Fibroblast of skin of left biceps (primary cell): ENCODE measurements around the gene ATP5MC3.

Source experiments
- DNase-seq, 2 experiments: peaks; one replicate each; pipeline ENCODE4 v3.0.0-alpha.2; 2013; ENCODE audit warnings: low read depth in 2 of 2

Gene ATP5MC3

DNA sequence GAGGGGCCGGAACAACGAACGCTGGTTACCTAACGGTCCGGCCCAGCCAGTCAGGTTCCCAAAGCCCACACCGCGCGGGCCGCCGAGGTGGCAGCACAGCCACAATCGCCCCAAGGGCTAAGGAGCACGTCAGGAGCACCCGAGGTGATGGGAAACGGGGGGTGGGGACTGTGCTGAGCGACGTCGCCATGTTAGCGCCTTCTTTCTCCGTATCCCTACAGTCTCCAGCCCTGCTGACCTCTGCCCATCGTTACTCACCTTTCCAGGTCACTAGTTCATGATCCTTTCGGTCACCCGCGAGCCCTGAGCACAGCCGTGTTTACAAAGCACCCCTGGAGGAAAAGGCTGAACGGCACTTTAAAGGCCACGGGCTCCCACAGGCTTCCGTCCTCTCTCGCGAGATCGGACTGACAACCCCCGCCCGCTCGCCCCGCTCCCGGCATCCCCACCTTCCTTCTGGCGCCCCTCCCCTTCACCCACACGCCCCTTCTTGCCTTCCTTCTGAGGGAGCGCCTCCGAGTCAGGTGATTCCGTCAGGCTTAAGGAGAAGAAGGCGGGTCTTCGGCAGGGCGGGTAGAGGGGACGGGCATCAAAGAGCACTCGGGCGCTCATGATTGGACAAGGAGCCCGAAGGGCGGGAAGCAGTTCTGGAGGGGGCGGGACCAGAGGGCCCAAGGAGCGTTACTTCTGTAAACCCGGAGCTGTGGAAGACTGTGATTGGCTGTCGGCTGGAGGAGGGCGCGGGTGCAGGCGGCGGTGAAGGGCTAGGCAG is 13.5 kb downstream of the ATP5MC3 start, which contains the start of gene ATF2:
TSS of gene ATF2 (minus strand) at position 412 of the 772 bp plus-strand sequence. CDS start 31,760 bp downstream, outside the sequence.
- peak; percentile 100 for DNase-seq

DNA sequence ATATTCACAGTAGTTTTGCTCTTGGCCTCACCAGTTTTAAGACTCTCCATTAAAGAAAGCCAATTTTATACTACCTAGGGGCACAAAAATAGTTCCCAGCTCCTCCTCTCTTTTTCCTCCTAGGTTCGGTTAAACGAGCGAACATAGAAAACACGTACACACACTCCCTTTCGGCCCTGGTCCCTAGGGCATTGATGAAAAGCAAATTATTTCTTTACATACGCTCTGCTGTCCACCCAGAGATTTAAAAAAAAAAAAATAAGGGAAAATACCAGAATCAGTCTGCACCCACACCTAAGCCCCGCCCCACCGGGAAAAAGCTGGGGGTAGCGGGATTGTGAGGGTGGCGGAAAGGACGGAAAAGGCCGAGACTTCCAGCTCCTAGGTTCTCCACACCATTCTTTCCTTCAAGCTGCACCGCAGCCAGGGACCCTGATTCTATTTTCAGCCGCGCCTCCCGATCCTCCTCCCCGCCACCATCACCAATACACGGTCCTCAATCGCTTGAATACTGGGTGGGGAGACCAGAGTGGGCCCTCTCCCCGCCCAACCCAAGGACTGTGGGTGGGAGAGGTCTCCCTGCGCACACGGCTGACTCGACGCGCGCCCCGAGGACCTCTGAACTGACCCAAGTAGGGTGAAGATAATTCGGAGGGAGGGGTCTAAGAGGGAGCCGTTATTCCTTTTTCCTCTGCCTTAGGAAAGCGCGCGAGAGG is 14.3 kb downstream of the ATP5MC3 start:
- DNase-seq, result no peak

DNA sequence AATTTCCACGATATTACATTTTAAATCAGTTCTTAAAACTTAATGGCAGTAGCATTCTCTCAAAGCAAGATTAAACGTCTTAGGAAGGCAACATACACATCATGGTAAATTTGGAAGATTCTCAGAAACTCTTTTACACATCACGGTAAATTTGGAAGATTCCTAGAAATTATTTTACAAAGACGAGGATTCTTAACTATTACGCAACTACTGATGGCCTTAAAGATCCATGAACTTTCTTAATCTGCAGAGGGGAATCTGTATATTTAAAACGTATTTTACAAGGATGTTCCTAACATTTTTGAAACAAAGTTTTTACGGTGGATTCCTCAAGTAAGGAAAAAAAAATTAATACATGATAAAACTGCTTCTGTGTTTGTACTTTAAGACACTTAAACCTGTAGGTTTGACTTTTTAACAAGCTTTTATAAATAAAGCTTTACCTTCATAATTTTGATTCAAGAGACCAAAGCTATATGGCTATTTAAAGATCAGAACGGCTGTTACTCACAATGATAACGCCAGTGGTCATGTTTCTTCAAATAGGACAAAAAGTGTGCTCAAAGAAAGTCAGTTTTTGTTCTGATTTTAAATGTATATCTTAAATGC is 15.2 kb downstream of the ATP5MC3 start:
- no peak for DNase-seq

DNA sequence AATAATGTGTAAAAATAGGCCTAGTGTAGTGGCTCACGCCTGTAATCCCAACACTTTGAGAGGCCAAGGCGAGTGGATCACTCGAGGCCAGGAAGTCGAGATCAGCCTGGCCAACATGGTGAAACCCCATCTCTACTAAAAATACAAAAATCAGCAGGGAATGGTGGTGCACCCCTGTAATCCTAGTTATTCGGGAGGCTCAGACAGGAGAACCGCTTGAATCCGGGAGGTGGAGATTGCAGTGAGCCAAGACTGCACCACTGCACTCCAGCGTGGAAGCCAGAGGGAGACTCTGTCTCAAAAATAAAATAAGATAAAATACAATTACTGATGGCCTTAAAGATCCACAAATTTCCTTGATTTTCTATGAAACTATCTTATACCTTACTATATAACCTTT is 17.3 kb downstream of the ATP5MC3 start:
- DNase-seq, result no peak

DNA sequence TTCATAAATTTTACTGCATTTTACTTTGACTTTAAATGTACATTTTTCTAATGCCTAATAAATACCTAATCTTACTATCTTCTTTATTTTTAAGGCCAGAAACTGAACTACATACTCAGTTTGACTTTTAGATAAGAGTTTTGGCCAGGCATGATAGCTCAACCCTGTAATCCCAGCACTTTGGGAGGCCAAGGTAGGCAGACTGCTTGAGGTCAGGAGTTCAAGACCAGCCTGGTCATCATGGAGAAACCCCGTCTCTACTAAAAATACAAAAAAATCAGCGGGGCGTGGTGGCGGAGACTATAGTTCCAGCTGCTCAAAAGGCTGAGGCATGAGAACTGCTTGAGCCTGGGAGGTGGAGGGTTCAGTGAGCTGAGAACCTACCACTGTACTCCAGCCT is 22.6 kb downstream of the ATP5MC3 start:
- DNase-seq, result no peak

DNA sequence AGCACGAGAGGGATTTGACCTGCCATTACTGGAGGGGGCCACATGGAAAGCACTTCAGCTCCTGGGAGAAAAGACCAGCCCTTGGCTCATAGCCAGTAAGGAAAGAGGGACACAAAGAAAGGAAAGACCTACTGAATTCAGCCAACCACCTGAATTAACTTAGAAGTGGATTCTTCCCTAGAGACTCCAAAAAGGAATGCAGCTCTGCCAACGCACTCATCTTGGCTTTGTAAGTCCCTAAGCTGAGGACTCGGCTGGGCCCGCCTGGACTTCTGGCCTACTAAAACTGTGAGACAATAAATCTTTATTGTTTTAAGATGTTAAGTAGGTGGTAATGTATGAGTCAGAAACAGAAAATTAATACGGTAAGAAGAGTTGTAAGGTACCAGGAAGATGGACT is 25.0 kb downstream of the ATP5MC3 start:
- DNase-seq, result no peak

DNA sequence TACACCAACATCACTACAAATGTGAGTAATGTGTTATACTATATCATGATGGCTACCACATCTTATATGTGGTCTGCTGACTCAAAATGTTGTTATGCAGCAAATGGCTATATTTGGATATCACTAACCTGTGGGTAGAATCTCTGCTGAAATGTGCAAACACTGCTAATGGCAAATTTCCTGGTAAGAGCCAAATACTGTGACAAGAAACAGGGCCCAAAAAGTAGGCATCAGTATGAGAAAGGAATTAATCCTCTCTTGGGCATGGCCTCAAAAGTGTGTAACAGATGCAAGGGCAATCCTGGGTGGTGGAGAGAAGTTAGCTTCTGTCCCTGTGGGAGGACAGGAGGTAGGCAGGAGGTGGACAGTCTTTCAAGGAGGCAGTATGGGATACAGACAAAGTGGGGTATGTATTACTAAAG is 26.8 kb downstream of the ATP5MC3 start:
- peak; percentile 70 to 75 for DNase-seq

DNA sequence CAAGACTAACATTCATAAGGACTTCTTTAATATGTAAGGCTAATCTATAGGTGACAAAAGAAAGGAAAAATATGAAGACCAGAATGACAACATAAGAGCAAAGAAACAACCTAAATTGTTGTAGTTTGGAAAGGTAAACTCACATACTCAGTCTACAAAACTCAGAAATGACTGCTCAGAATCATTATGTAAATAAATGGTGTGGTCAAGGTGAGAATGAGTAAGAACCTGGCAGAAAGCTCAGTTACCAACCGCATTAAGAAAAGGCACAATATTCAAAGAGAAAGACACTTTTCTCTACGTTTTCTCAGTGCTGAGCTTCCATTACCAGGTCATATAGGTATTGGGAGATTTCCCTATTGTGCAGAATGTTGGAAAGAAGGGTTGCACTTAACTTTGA is 29.3 kb downstream of the ATP5MC3 start:
- no peak for DNase-seq

DNA sequence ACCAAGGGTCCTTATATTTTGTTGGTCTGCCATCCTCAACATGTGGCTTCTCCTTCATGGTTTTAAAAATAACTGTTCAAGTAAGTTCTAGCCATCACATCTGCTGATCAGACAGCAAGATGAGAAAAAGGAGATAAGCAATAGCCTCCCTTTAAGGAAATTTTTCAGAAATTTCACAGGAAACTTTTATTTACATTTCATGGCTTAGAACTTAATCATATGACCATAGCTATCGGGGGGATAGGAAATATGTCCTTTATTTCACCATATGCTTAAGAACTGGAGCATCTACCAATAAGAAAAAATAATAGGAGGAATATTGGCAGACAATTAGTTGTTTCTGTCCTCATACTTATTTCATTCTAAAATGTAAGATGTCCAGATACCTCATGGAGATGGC is 29.7 kb downstream of the ATP5MC3 start:
- no peak for DNase-seq

DNA sequence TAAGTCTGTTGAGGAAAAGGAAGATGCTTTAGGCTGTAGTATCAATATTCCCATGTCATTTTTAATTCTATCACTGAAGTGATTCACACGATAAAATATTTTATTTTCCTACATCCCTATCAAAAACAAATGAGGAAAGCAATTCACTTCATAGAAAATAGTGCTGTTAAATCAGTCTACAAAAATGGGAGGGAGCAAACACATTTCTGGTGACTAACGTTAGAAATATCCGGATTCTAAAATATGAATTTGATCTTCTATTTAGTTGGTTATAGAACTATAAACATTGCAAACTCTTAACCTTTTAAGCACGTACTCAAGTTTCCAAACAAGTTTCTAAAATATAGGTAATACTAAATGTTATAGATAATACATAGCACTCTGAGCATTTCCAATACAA is 34.3 kb downstream of the ATP5MC3 start:
- DNase-seq, result no peak

DNA sequence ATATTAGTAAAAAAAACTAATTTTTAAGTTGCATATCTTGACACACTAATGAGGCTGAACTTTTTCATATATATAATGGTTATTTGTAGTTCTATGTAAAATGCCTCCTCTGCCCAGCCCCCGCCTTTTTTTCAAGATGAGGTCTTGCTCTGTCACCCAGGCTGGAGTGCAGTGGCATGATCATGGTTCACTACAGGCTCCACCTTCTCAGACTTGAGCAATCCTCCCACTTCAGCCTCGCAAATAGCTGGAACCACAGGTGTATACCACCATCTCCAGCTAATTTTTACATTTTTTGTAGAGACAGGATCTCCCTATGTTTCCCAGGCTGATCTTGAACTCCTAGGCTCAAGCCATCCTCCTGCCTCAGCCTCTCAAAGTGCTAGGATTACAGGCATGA is 37.8 kb downstream of the ATP5MC3 start:
- DNase-seq, result no peak

DNA sequence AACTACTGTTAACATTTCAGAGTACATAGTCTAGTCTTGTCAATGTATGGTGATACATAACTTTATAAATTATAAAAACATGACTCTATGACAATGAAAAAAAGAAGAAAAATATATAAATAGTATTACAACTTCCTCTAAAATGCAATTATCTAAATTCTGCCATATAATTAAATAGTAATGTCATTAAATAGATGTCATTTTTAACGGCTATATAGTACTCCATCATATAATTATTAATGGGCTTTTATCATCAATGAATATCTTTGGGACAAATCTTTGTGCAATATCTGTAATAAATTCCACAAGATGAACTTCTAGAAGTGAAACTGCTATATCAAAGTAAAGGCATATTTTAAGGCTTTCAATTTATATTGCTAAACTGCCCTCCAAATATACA is 38.3 kb downstream of the ATP5MC3 start:
- no peak for DNase-seq

DNA sequence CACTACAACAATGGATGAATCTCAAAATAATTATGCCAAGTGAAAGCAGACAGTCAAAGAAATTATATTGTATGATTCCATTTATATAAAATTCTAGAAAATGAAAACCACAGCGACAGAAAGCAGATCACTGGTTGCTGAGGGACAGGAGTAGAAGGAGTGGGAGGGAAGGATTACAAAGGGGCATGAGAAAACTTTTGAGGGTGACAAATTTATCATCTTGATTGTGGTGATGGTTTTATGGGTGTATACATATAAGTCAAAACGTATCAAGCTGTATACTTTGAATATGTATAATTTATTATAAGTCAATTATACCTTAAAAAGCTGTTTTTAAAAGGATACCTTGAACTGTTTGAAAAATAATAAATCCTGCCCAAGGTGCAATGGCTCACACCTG is 41.2 kb downstream of the ATP5MC3 start:
- DNase-seq, result no peak

DNA sequence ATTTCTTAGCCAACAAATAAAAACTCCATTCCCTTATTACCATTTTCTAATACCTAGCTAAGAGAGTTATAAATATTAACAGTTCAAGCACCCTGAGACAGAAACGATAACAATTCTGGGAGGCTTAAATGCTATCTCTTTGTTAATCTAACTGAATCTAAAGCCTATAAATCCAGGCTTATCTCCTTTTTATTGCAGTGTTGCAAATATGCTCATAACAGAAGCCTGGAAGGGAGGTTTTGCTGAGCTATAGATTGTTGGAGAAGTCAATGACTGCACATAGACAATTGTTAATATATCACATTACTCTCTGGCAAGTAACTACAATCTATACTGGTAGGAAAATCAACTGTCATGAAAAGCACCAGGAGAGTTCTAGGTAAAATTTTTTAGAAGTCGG is 43.7 kb downstream of the ATP5MC3 start:
- no peak for DNase-seq

DNA sequence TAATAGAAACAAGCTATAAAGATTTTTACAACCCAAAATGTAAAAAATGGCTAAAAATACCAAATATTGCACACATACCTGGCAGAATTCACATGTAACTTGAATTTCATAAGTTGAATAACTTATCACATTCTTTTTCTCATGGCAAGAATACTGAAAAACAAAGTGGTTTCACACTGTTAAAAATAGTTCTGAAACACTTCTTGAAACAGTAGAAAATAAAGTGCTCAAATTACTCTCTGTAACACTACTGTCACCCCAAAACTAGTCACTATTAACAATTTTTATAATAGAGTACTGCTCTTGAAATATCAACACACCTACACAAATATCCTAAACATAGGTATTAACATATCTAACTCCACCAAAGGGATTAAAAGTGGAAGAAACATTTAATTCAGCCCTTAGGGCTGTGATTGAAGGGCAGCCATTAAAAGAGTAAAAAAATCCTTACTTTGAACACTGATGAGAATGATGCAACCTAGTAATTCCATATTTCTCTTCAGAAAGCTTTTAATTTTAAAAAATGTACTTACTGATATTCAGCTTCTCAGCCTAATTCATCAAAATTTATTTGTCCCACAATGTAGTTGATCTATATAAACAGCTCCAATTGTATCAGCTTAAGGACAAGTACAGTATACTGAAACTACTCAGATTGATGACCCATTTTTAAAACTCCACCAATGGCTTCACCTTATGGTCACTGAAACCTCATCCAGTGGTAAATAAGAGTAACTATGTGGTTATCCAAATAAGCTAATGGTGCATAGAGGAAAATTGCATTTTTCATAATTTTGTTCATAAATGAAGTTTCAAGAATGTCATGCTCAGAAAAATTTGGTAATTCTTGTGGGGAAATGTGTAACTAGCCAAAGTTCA is 44.9 kb downstream of the ATP5MC3 start:
- DNase-seq, result no peak

DNA sequence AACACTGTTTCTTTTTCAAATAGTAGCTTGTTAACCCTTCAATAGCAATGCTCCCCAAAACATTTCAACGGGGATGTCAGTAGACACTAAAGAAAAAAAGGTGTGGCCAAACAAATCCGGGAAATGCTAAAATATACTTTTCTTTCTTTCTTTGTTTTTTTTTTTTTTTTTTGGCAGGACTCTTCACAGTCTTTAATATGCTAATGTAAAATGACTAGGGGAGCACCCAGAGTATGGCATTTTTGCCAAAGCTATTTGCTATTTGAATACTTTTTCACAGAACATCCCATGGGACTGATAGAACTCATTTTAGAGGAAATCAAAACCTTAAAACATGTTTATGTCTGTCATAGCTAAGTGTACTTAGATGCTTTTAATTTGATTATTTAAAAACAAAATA is 45.6 kb downstream of the ATP5MC3 start:
- DNase-seq, result no peak

DNA sequence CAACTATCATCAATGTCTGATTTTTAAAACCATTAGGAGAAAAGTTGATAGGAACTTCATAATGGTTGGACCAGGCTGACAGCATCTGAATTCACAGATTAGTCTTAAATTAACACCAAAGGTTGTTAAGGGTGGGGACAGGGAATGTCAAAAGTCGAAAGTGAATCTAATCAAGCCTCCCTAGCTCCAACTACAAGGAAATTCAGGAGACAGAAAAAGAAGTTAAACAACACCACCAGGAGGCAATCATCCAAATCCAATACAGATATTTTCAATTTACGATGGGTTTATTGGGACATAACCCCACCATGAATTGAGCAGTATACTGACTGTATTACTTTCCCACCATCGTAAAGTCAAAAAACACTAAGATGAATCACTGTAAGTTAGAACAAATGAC is 46.3 kb downstream of the ATP5MC3 start:
- DNase-seq, result no peak

DNA sequence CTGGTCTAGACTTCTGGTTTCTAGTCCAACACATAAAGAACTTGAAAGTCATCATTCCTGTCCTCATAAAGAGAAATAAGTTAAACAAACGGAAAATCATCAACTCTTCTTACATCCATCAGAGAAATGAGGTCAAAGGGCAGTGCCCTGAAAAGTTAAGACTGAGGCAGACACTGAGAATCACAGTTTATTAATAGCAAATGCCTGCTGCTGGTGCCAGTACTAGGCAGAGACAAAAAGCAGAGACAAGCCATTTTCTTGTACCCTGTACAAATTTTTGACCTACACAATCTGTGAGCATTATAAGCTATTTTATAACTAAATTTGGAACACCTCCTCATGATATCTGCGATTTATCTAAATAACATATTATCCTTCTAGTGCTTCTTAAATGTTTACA is 50.3 kb downstream of the ATP5MC3 start:
- DNase-seq, result no peak

DNA sequence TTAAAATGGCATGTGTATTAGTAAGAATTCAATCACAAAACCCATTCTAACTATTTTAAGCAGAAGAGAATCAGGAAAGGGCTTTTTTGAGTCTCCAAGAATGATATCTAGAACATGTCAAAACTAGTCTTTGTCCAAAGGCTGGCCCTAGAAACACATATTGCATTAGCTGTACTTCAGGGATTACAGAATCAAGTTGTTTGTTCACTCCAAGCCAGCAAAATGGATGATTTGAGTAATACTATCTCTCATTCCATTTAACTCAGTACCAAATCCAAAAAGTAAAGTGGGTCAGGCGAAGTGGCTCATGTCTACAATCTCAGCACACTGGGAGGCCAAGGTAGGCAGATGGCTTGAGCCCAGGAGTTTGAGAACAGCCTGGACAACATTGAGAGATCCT is 54.8 kb downstream of the ATP5MC3 start:
- DNase-seq, result no peak
